ENCODE measurements around the gene CHEK1. TPM values are rescaled to one million over a fixed set of nuclear protein-coding genes. Genes with fewer than 3 reads are reported as not detected.

CHEK1 gene
- total and polyA plus RNA-seq, 2 of the 4 experiments (the other 2 are of a cell fraction): 16.0 to 22.6 TPM

DNA sequence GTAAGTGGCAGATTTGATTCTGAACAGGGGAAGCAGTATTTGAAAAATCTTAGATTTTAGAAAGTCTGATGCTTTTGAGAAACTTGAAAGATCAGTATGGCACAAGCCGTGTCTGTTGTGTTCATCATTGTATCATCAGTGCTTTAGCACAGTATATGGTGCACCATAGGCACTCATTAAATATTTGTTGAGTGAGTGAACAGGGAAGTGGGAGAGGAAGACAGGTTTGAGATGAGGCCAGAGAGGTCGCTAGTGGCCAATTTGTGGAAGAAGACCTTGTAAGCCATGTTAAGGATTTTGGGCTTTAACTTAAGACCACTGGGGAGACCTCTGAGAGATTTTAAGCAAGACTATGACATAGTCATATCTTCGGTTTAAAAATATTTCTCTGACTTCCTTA lies 12.9 kb downstream of the CHEK1 start:
- Histone ChIP-seq H3K9ac (ENCODE audit: low read depth, low read length) (no peak overlapping the region), H2AFZ (replicated peaks; ENCODE audit: low read length, poor library complexity) (no peak overlapping the region), H2BK120ac (ENCODE audit: low read depth, low read length) (no peak overlapping the region), H2BK15ac (ENCODE audit: low read depth, low read length) (no peak overlapping the region), H3K9me3 (ENCODE audit: control insufficient read depth, insufficient read depth, low read length) (no peaks in the 10 kb centered on the region), H3K36me3 (ENCODE audit: control insufficient read depth, insufficient read depth, low read length) (peaks cover 16% of the 10 kb centered on the region), H2BK20ac (ENCODE audit: low read depth, low read length) (no peak overlapping the region), H2BK5ac (ENCODE audit: low read depth, low read length, poor library complexity, severe bottlenecking) (no peak overlapping the region), H4K20me1 (ENCODE audit: insufficient read depth, low read length) (no peaks in the 10 kb centered on the region), H4K5ac (ENCODE audit: low read depth, low read length) (no peak overlapping the region), H3K4ac (ENCODE audit: low read depth, low read length) (no peak overlapping the region), H4K8ac (ENCODE audit: low read depth in 2 of 2, low read length in 2 of 2) (no peak overlapping the region), H3K4me2 (ENCODE audit: low read depth, low read length) (no peak overlapping the region), H3K18ac (ENCODE audit: low read depth, low read length) (no peak overlapping the region), H3K14ac (replicated peaks; ENCODE audit: low read depth, low read length) (no peak overlapping the region), H2AK5ac (ENCODE audit: low read depth, low read length) (no peak overlapping the region), H3K56ac (ENCODE audit: extremely low read depth, insufficient read depth, low read length) (no peak overlapping the region), H3K4me3 (ENCODE audit: insufficient read depth, low read depth, low read length) (no peak overlapping the region), H3K79me1 (ENCODE audit: low read depth in 1 of 2, low read length in 2 of 2) (peaks cover 0 to 5% of the 10 kb centered on the region in 2 experiments; a peak in 3 of 4 replicates), H3K9me1 (ENCODE audit: insufficient read depth, low read length) (no peaks in the 10 kb centered on the region), H3K27ac (ENCODE audit: insufficient read depth, low read length) (no peak overlapping the region), H4K91ac (ENCODE audit: insufficient read depth, low read depth, low read length) (no peak overlapping the region), H2AK9ac (replicated peaks; ENCODE audit: low read depth, low read length, poor library complexity) (no peak overlapping the region), H3K23ac (ENCODE audit: low read depth, low read length) (no peak overlapping the region), H3K4me1 (ENCODE audit: control insufficient read depth, insufficient read depth, low read length) (no peaks in the 10 kb centered on the region), H3K27me3 (ENCODE audit: control insufficient read depth, insufficient read depth, low read length) (no peaks in the 10 kb centered on the region)
- CTCF ChIA-PET: no interaction called here
- no peak for TF ChIP-seq CEBPB (IDR thresholded peaks at IDR 0.05; ENCODE audit: low read depth, low read length)
- TF ChIP-seq RFX5 (IDR thresholded peaks at IDR 0.05; ENCODE audit: low read depth, low read length): no peak
- TF ChIP-seq, protein P1, sequence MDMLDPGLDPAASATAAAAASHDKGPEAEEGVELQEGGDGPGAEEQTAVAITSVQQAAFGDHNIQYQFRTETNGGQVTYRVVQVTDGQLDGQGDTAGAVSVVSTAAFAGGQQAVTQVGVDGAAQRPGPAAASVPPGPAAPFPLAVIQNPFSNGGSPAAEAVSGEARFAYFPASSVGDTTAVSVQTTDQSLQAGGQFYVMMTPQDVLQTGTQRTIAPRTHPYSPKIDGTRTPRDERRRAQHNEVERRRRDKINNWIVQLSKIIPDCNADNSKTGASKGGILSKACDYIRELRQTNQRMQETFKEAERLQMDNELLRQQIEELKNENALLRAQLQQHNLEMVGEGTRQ (IDR thresholded peaks at IDR 0.05; ENCODE audit: low read depth, low read length): no peak
- no peak for TF ChIP-seq MAFK (IDR thresholded peaks at IDR 0.05; ENCODE audit: low read depth, low read length)
- TF ChIP-seq, protein P2, sequence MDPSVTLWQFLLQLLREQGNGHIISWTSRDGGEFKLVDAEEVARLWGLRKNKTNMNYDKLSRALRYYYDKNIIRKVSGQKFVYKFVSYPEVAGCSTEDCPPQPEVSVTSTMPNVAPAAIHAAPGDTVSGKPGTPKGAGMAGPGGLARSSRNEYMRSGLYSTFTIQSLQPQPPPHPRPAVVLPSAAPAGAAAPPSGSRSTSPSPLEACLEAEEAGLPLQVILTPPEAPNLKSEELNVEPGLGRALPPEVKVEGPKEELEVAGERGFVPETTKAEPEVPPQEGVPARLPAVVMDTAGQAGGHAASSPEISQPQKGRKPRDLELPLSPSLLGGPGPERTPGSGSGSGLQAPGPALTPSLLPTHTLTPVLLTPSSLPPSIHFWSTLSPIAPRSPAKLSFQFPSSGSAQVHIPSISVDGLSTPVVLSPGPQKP (IDR thresholded peaks at IDR 0.05; ENCODE audit: borderline replicate concordance, low read depth, low read length): no peak
- no peak for TF ChIP-seq BHLHE40 (IDR thresholded peaks at IDR 0.05; ENCODE audit: low read depth, low read length)
- no peak for TF ChIP-seq CHD1 (IDR thresholded peaks at IDR 0.05; ENCODE audit: low read depth, low read length)
- TF ChIP-seq FOS (IDR thresholded peaks at IDR 0.05; ENCODE audit: low read depth, low read length): no peak
- no peak for DNase-seq
- 100% methylated on average over 1 of the region's 3 CpGs; no CpG with 5 or more reads in 1 of the 2 experiments for WGBS, 2 experiments (ENCODE audit: extremely low coverage in 2 of 2, insufficient read length in 1 of 2)
- ATAC-seq (ENCODE audit: low read depth): no peak
- dilution Hi-C loops (cut with HindIII; ENCODE audit: low sequenced_read_pairs, unreplicated experiment): no loop called here
- in situ Hi-C loops (cut with MboI; ENCODE audit: low sequenced_read_pairs): no loop called here
- BruUV-seq (replicated peaks): no TSS peak
- POLR2A ChIA-PET (ENCODE audit: unreplicated experiment): no interaction called here
- intact Hi-C loops (cut with micrococcal nuclease): no loop called here

All from IMR-90 (cell line).